ENCODE measurements around the gene ACER3.

The ACER3 gene

GRCh38 chr11:77064648-77065217 lies 204.0 kb downstream of the ACER3 start:
- DNase-seq = no peak

GRCh38 chr11:77065878-77066228 lies 205.1 kb downstream of the ACER3 start:
- DNase-seq = no peak

- peak; percentile 97 for DNase-seq
Measured at GRCh38 chr11:77066229-77067042, 205.7 kb downstream of the ACER3 start, which contains the start of gene CAPN5. CAPN5 (plus strand) TSS chr11:77066971; CDS start chr11:77084887, 17,916 bp downstream.

GRCh38 chr11:77067861-77068443 lies 207.2 kb downstream of the ACER3 start:
- DNase-seq = no peak

- DNase-seq = no peak
Measured at GRCh38 chr11:77068457-77069335, 208.0 kb downstream of the ACER3 start.

- peak; percentile 9 for DNase-seq
Measured at GRCh38 chr11:77069336-77069968, 208.7 kb downstream of the ACER3 start.

GRCh38 chr11:77069969-77070582 lies 209.4 kb downstream of the ACER3 start:
- peak; percentile 10 for DNase-seq

- DNase-seq = peak; percentile 12
Measured at GRCh38 chr11:77071077-77071476, 210.4 kb downstream of the ACER3 start.

GRCh38 chr11:77071671-77072605 lies 211.2 kb downstream of the ACER3 start:
- peak; percentile 12 for DNase-seq

GRCh38 chr11:77072851-77073327 lies 212.2 kb downstream of the ACER3 start:
- no peak for DNase-seq

GRCh38 chr11:77073328-77074001 lies 212.7 kb downstream of the ACER3 start:
- DNase-seq = peak; percentile 93

GRCh38 chr11:77074205-77074604 lies 213.5 kb downstream of the ACER3 start:
- DNase-seq = peak; percentile 19

GRCh38 chr11:77074626-77075221 lies 214.0 kb downstream of the ACER3 start:
- peak; percentile 6 for DNase-seq

- peak; percentile 8 for DNase-seq
Measured at GRCh38 chr11:77075425-77075905, 214.7 kb downstream of the ACER3 start.

Measured in right hindlimb (tissue), 1 donor.